HEK293T (cell line): ENCODE measurements around the gene LRRC7.

Experiments
- CTCF ChIA-PET: fragments of 350-600 bp; formaldehyde crosslinking; extraction: SDS; loops from one replicate; lab custom pipeline; 2021; ENCODE audit warnings: antibody characterized with exemption, inconsistent platforms; lab: Yijun Ruan, JAX
- POLR2A ChIA-PET: fragments of 350-600 bp; formaldehyde crosslinking; extraction: SDS; loops from one replicate; lab custom pipeline; 2020; ENCODE audit warnings: antibody characterized with exemption, inconsistent platforms; lab: Yijun Ruan, JAX
- DNase-seq: peaks from one replicate; pipeline ENCODE4 v3.0.0; 2012; ENCODE audit warnings: mixed read lengths; ENCODE audit errors: extremely low spot score
- ARNT ChIP-seq: fragments of 450-650 bp; IDR thresholded peaks from 2 replicates; pipeline ENCODE4 v1.6.1; 2017; ENCODE audit warnings: mild to moderate bottlenecking
- BHLHE40 ChIP-seq: fragments of 450-650 bp; IDR thresholded peaks from 2 replicates; pipeline ENCODE4 v1.6.1; 2016; ENCODE audit warnings: mild to moderate bottlenecking, moderate library complexity, borderline replicate concordance
- CTBP1 ChIP-seq: fragments of 450-650 bp; IDR thresholded peaks from 2 replicates; pipeline ENCODE4 v1.6.1; 2016; ENCODE audit warnings: borderline replicate concordance
- ELF4 ChIP-seq: fragments of 450-650 bp; IDR thresholded peaks from 2 replicates; pipeline ENCODE4 v1.6.1; 2017; ENCODE audit warnings: antibody characterized with exemption
- FOXA1 ChIP-seq: fragments of 450-650 bp; IDR thresholded peaks from 2 replicates; pipeline ENCODE4 v1.6.1; 2016; ENCODE audit warnings: mild to moderate bottlenecking
- FOXK2 ChIP-seq: fragments of 450-650 bp; IDR thresholded peaks from 2 replicates; pipeline ENCODE4 v1.6.1; 2016; ENCODE audit warnings: mild to moderate bottlenecking
- FOXM1 ChIP-seq: fragments of 450-650 bp; IDR thresholded peaks from 2 replicates; pipeline ENCODE4 v1.6.1; 2017; ENCODE audit warnings: mild to moderate bottlenecking, borderline replicate concordance
- HDGF ChIP-seq: fragments of 450-650 bp; IDR thresholded peaks from 2 replicates; pipeline ENCODE4 v1.6.1; 2017; ENCODE audit warnings: antibody characterized with exemption, borderline replicate concordance
- L3MBTL2 ChIP-seq: fragments of 450-650 bp; conservative IDR thresholded peaks from 2 replicates; pipeline ENCODE4 v1.6.1; 2016; ENCODE audit warnings: mild to moderate bottlenecking
- LEF1 ChIP-seq: fragments of 450-650 bp; IDR thresholded peaks from 2 replicates; pipeline ENCODE4 v1.6.1; 2017; ENCODE audit warnings: mild to moderate bottlenecking, borderline replicate concordance
- NFRKB ChIP-seq: fragments of 450-650 bp; IDR thresholded peaks from 2 replicates; pipeline ENCODE4 v1.6.1; 2016; ENCODE audit warnings: mild to moderate bottlenecking, moderate library complexity
- SP1 ChIP-seq: fragments of 450-650 bp; IDR thresholded peaks from 2 replicates; pipeline ENCODE4 v1.6.1; 2017
- SUZ12 ChIP-seq: fragments of 450-650 bp; IDR thresholded peaks from 2 replicates; pipeline ENCODE4 v1.6.1; 2016; ENCODE audit warnings: mild to moderate bottlenecking
- TARDBP ChIP-seq: fragments of 450-650 bp; IDR thresholded peaks from 2 replicates; pipeline ENCODE4 v1.6.1; 2016
- ZNF384 ChIP-seq: fragments of 450-650 bp; IDR thresholded peaks from 2 replicates; pipeline ENCODE4 v1.6.1; 2016
- TF ChIP-seq, protein P1 (sequence below): fragments of 450-650 bp; IDR thresholded peaks from 2 replicates; pipeline ENCODE4 v1.6.1; 2016

The LRRC7 gene

DNA sequence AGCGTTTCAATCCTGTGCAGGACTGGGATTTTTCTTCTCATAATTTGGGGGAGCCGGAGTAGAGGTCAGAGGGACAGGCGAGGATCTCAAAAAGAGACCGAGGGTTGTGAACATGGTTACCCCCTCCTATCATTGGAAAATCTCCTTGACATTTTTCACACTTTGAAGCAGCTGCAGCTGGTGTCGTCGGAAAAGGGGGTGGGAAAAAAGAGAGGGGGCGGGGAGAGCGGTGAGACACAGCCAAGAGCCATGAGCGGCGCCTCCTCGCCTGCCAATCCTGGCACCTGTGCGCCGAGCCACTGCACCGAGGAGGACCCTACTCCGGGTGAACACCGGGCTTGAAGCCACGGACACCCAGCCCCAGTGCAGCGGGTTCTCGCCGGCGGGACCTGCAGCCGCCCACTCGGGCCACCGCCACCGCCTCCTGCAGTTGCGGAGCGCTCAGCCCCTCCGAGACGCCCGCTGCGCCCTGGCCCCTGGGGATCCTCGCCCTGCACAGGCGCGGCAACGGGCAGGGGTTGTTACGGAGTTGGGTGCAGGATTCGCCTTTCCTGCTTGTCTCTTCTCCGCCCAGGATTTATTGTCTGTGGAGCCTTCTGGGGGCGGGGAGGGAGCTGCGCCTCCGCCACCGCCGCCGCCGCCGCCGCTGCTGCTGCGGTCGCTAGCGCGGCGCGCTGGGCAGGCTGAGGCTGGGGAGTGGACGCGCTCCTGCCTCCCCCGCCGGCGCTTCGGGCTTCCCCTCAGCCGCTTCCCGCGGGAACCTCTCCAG is at the start of gene LRRC7:
Gene LRRC7 (plus strand): TSS at position 271 of the 769 bp plus-strand sequence. CDS start 718 bp downstream, outside the sequence.
- ChIA-PET POLR2A (no interaction called here), CTCF (no interaction called here)
- peak; percentile 44 for DNase-seq
- peak; percentile 64; the same call in 1 of the 2 replicates for TF ChIP-seq L3MBTL2
- no peak for TF ChIP-seq FOXA1

DNA sequence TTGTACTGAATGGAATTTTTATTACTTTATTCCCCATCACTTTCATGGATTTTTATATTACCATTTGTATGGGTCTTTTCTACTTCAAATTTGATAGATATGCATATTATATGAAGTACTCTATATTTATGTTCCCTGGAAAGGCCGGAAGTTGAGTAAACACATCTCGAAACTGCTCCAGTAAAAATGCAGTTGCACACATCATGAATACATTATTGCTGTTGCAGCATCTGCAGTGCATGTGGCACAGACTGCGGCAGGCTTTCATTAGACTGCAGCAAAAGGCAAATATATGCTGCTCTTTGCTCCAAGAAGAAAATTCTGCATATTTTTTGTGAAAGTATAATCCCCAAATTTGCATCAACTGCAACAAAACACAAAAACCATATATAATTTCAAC is 48.7 kb upstream of the LRRC7 start:
- ChIA-PET CTCF (no interaction called here), POLR2A (no interaction called here)
- no peak for DNase-seq
- no peak for TF ChIP-seq CTBP1
- no peak for TF ChIP-seq ARNT
- TF ChIP-seq FOXA1 = no peak

DNA sequence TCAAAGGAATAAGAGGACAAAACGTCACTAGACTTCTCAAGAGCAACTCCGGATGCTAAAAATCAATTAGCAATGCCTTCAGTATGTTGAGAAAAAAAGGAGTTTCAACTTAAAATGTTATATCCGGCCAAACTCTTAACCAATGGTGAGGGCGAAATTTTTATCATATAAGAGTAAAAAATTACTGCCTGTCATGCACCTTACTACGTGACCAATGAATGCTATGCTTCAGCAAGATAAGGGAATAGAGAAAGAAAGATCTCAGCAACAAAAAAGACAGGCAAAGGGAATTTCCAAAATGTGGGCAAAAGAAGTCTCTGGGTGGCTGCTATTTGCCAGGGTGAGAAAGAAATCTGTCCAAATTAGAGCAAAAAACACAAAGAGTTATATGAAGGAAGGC is 47.4 kb upstream of the LRRC7 start:
- ChIA-PET POLR2A (no interaction called here), CTCF (no interaction called here)
- no peak for TF ChIP-seq ELF4
- TF ChIP-seq, protein P1, sequence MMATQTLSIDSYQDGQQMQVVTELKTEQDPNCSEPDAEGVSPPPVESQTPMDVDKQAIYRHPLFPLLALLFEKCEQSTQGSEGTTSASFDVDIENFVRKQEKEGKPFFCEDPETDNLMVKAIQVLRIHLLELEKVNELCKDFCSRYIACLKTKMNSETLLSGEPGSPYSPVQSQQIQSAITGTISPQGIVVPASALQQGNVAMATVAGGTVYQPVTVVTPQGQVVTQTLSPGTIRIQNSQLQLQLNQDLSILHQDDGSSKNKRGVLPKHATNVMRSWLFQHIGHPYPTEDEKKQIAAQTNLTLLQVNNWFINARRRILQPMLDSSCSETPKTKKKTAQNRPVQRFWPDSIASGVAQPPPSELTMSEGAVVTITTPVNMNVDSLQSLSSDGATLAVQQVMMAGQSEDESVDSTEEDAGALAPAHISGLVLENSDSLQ = no peak
- no peak for DNase-seq

DNA sequence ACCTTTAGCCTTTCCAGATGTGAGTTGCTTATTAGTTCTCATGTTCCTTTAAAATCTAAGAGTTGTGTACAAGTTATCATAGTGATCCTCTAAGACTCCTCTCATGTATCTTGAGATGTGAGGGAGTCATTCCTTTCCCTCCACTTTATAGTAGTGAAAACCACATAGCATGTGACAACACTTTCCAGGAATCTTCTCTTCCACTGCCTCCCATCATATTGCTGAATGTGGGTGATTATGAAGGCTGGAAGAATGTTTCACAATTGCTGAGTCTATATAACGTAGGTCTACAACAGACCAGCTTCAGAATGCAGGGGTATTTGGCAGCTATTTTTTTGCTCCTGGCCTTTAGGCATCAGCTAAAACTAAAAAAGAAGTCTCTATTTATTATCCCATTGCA is 44.7 kb upstream of the LRRC7 start:
- no peak for DNase-seq
- POLR2A ChIA-PET = no interaction called here
- TF ChIP-seq TARDBP = no peak
- no peak for TF ChIP-seq BHLHE40
- CTCF ChIA-PET = no interaction called here

DNA sequence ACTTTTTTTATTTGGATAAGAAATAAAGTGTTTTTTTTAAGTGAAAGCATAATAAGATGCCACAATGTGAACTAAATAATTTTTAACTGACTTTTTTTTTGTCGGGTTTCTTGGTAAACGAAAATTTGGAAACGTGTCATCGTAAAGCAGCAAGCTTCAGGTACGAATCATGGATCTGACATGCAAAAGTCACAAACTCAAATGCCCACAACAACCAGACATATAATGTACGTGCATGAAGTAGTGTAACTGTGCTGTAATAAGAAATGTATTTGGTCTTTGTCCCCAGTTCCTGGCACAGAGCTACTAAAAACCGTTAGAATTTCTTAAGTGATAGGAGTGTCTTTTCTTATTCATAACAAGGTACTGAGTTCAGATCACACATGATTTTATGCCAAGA is 44.3 kb upstream of the LRRC7 start:
- no peak for DNase-seq
- CTCF ChIA-PET = no interaction called here

DNA sequence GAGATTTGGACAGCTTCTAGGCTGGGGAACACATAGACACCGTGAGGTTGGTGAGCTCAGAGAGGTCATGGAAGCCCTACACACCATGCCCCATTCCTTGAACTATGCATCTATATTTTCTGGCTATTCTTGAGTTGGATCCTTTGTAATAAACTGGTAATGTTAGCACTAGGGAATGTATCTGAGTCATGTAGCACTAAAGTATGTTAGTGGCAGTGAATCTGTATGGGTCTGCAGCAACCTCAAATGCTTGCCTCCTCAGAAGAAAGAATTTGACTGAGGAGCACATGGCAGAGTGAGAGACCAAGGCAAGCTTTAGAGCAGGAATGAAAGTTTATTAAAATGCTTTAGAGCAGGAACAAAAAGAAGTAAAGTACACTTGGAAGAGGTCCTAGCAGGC is 43.7 kb upstream of the LRRC7 start:
- POLR2A ChIA-PET = no interaction called here
- CTCF ChIA-PET = no interaction called here
- TF ChIP-seq NFRKB (no peak), L3MBTL2 (no peak), FOXK2 (no peak), ZNF384 (no peak), BHLHE40 (no peak), ARNT (no peak), LEF1 (no peak), ELF4 (no peak), HDGF (no peak), CTBP1 (no peak), SUZ12 (no peak), SP1 (no peak), FOXA1 (no peak), FOXM1 (no peak)
- TF ChIP-seq, protein P1 = no peak
- DNase-seq = no peak

More for the DNA sequence above, 44.3 kb upstream of the LRRC7 start:
- POLR2A ChIA-PET = no interaction called here
- TF ChIP-seq FOXK2 = no peak
- TF ChIP-seq TARDBP = no peak
- TF ChIP-seq NFRKB = no peak
- TF ChIP-seq ARNT = no peak
- TF ChIP-seq ELF4 = no peak
- TF ChIP-seq SP1 = no peak
- TF ChIP-seq ZNF384 = no peak
- TF ChIP-seq FOXM1 = no peak
- no peak for TF ChIP-seq SUZ12
- no peak for TF ChIP-seq HDGF
- no peak for TF ChIP-seq FOXA1
- TF ChIP-seq LEF1 = no peak
- no peak for TF ChIP-seq CTBP1
- TF ChIP-seq L3MBTL2 = no peak
- TF ChIP-seq, protein P1 = no peak
- no peak for TF ChIP-seq BHLHE40

GRCh38 chr1:69527273-69527672 is 40.4 kb upstream of the LRRC7 start:
- DNase-seq = no peak
- ChIA-PET POLR2A (no interaction called here), CTCF (no interaction called here)
- TF ChIP-seq FOXK2 = no peak
- no peak for TF ChIP-seq CTBP1
- TF ChIP-seq NFRKB = no peak
- no peak for TF ChIP-seq L3MBTL2
- no peak for TF ChIP-seq ARNT
- no peak for TF ChIP-seq SP1
- TF ChIP-seq, protein P1 = no peak
